GM10266 (cell line): ENCODE results near the gene SLC1A7.

ENCODE experiments used
- DNase-seq: peaks from one replicate; pipeline ENCODE4 v3.0.0; 2012; ENCODE audit errors: extremely low spot score
- CTCF ChIP-seq: IDR thresholded peaks from 2 replicates; pipeline ENCODE4 v1.5.1; 2012; ENCODE audit warnings: mild to moderate bottlenecking, low read depth; ENCODE audit not compliant: control insufficient read depth, insufficient read depth; ENCODE audit errors: missing control alignments

Gene SLC1A7

GRCh38 chr1:53091841-53092645, 50.4 kb downstream of the SLC1A7 start:
- TF ChIP-seq CTCF, result no peak
- DNase-seq, result no peak

GRCh38 chr1:53090227-53091147, 52.0 kb downstream of the SLC1A7 start:
- DNase-seq, result no peak
- TF ChIP-seq CTCF, result no peak

- no peak for TF ChIP-seq CTCF
- no peak for DNase-seq
Observed at GRCh38 chr1:53089478-53090226, 52.8 kb downstream of the SLC1A7 start.

GRCh38 chr1:53088616-53089300, 53.7 kb downstream of the SLC1A7 start:
- no peak for DNase-seq
- TF ChIP-seq CTCF, result no peak

GRCh38 chr1:53087332-53088285, 54.8 kb downstream of the SLC1A7 start:
- no peak for TF ChIP-seq CTCF
- DNase-seq, result no peak
